ENCODE measurements around the gene NR1I2.

Gene NR1I2

GRCh38 chr3:119794401-119794800 is 12.5 kb downstream of the NR1I2 start:
- no peaks in the 10 kb centered on the region for H3K79me2 ChIP-seq (ENCODE audit: control insufficient read depth, low read length)
- no peaks in the 10 kb centered on the region for H4K20me1 ChIP-seq (ENCODE audit: control insufficient read depth, insufficient read depth, low read depth, low read length)
- TF ChIP-seq EZH2phosphoT487 (IDR thresholded peaks at IDR 0.05; ENCODE audit: borderline replicate concordance, low read length) (no peak), CTCF (IDR thresholded peaks at IDR 0.05; ENCODE audit: low read depth, low read length, poor library complexity, severe bottlenecking) (no peak)
- no peaks in the 10 kb centered on the region for H3K4me1 ChIP-seq (ENCODE audit: control insufficient read depth, low read length)
- no peaks in the 10 kb centered on the region for H3K9me2 ChIP-seq (replicated peaks; ENCODE audit: control insufficient read depth, low read length)
- H3K4me2 ChIP-seq (ENCODE audit: low read length) = no peak overlapping the region
- H3K9me3 ChIP-seq (ENCODE audit: control insufficient read depth, insufficient read depth, low read length) = no peaks in the 10 kb centered on the region
- no peak overlapping the region for H3K4me3 ChIP-seq (ENCODE audit: low read length)
- H3F3A ChIP-seq (ENCODE audit: control insufficient read depth, insufficient read depth) = no peaks in the 10 kb centered on the region
- H3K27ac ChIP-seq (ENCODE audit: low read depth, low read length) = no peak overlapping the region
- no peaks in the 10 kb centered on the region for H3K27me3 ChIP-seq (ENCODE audit: control insufficient read depth, low read length)
- no peaks in the 10 kb centered on the region for H3K36me3 ChIP-seq (ENCODE audit: control insufficient read depth, low read length)

- H3K4me3 ChIP-seq (ENCODE audit: low read length) = no peak overlapping the region
- H3K36me3 ChIP-seq (ENCODE audit: control insufficient read depth, low read length) = no peaks in the 10 kb centered on the region
- no peaks in the 10 kb centered on the region for H4K20me1 ChIP-seq (ENCODE audit: control insufficient read depth, insufficient read depth, low read depth, low read length)
- no peak overlapping the region for H3K4me2 ChIP-seq (ENCODE audit: low read length)
- H3K4me1 ChIP-seq (ENCODE audit: control insufficient read depth, low read length) = no peaks in the 10 kb centered on the region
- 0 out of 2 replicates have a peak, but pooled peaks cover 2% of the 10 kb centered on the region for H3K27me3 ChIP-seq (ENCODE audit: control insufficient read depth, low read length)
- no peaks in the 10 kb centered on the region for H3K79me2 ChIP-seq (ENCODE audit: control insufficient read depth, low read length)
- H3F3A ChIP-seq (ENCODE audit: control insufficient read depth, insufficient read depth) = no peaks in the 10 kb centered on the region
- H3K9me2 ChIP-seq (replicated peaks; ENCODE audit: control insufficient read depth, low read length) = no peaks in the 10 kb centered on the region
- H3K27ac ChIP-seq (ENCODE audit: low read depth, low read length) = no peak overlapping the region
- H3K9me3 ChIP-seq (ENCODE audit: control insufficient read depth, insufficient read depth, low read length) = no peaks in the 10 kb centered on the region
- TF ChIP-seq CTCF (IDR thresholded peaks at IDR 0.05; ENCODE audit: low read depth, low read length, poor library complexity, severe bottlenecking) (no peak), EZH2phosphoT487 (IDR thresholded peaks at IDR 0.05; ENCODE audit: borderline replicate concordance, low read length) (no peak)
Observed at GRCh38 chr3:119794971-119795612, 13.2 kb downstream of the NR1I2 start.

- H3K27ac ChIP-seq (ENCODE audit: low read depth, low read length) = no peak overlapping the region
Observed at GRCh38 chr3:119795849-119796248, 13.9 kb downstream of the NR1I2 start.

More at GRCh38 chr3:119795849-119796248, 13.9 kb downstream of the NR1I2 start:
- H3K9me2 ChIP-seq (replicated peaks; ENCODE audit: control insufficient read depth, low read length) = no peaks in the 10 kb centered on the region
- H3K4me3 ChIP-seq (ENCODE audit: low read length) = no peak overlapping the region
- no peaks in the 10 kb centered on the region for H3K79me2 ChIP-seq (ENCODE audit: control insufficient read depth, low read length)
- no peaks in the 10 kb centered on the region for H4K20me1 ChIP-seq (ENCODE audit: control insufficient read depth, insufficient read depth, low read depth, low read length)
- no peak for TF ChIP-seq CTCF (IDR thresholded peaks at IDR 0.05; ENCODE audit: low read depth, low read length, poor library complexity, severe bottlenecking)
- TF ChIP-seq EZH2phosphoT487 (IDR thresholded peaks at IDR 0.05; ENCODE audit: borderline replicate concordance, low read length) = no peak
- no peaks in the 10 kb centered on the region for H3F3A ChIP-seq (ENCODE audit: control insufficient read depth, insufficient read depth)
- no peaks in the 10 kb centered on the region for H3K9me3 ChIP-seq (ENCODE audit: control insufficient read depth, insufficient read depth, low read length)
- no peaks in the 10 kb centered on the region for H3K36me3 ChIP-seq (ENCODE audit: control insufficient read depth, low read length)
- no peaks in the 10 kb centered on the region for H3K4me1 ChIP-seq (ENCODE audit: control insufficient read depth, low read length)
- 0 out of 2 replicates have a peak, but pooled peaks cover 2% of the 10 kb centered on the region for H3K27me3 ChIP-seq (ENCODE audit: control insufficient read depth, low read length)
- no peak overlapping the region for H3K4me2 ChIP-seq (ENCODE audit: low read length)
